Measurements from ENCODE around the gene IL7R.

The IL7R gene

GRCh38 chr5:35821513-35821912 lies 35.2 kb upstream of the IL7R start:
- DNase-seq (ENCODE audit: insufficient read length, low spot score): no peak
- FAIRE-seq: no peak
- TF ChIP-seq POLR2AphosphoS5 (IDR thresholded peaks at IDR 0.05; ENCODE audit: low read depth, low read length): no peak
- TF ChIP-seq TAF1 (IDR thresholded peaks at IDR 0.05; ENCODE audit: low read depth, low read length): no peak
- TF ChIP-seq POU2F2 (IDR thresholded peaks at IDR 0.05; ENCODE audit: low read depth, low read length): no peak
- TF ChIP-seq POLR2A (IDR thresholded peaks at IDR 0.05; ENCODE audit: low read depth, low read length): no peak
- TF ChIP-seq PAX5 (IDR thresholded peaks at IDR 0.05; ENCODE audit: insufficient read depth, low read length, severe bottlenecking): no peak
- no peak for TF ChIP-seq SPI1 (IDR thresholded peaks at IDR 0.05; ENCODE audit: low read depth, low read length)

GRCh38 chr5:35822511-35822910 lies 34.2 kb upstream of the IL7R start:
- FAIRE-seq: no peak
- TF ChIP-seq SPI1 (IDR thresholded peaks at IDR 0.05; ENCODE audit: low read depth, low read length) (no peak), POLR2A (IDR thresholded peaks at IDR 0.05; ENCODE audit: low read depth, low read length) (no peak), TAF1 (IDR thresholded peaks at IDR 0.05; ENCODE audit: low read depth, low read length) (no peak), PAX5 (IDR thresholded peaks at IDR 0.05; ENCODE audit: insufficient read depth, low read length, severe bottlenecking) (no peak), POU2F2 (IDR thresholded peaks at IDR 0.05; ENCODE audit: low read depth, low read length) (no peak), POLR2AphosphoS5 (IDR thresholded peaks at IDR 0.05; ENCODE audit: low read depth, low read length) (no peak)

GRCh38 chr5:35823347-35824098 lies 33.2 kb upstream of the IL7R start:
- FAIRE-seq (no peak), DNase-seq (ENCODE audit: insufficient read length, low spot score) (no peak)
- TF ChIP-seq POLR2AphosphoS5 (IDR thresholded peaks at IDR 0.05; ENCODE audit: low read depth, low read length): no peak

More at GRCh38 chr5:35822511-35822910, 34.2 kb upstream of the IL7R start:
- DNase-seq (ENCODE audit: insufficient read length, low spot score): no peak

- TF ChIP-seq SPI1 (IDR thresholded peaks at IDR 0.05; ENCODE audit: low read depth, low read length) (no peak), POU2F2 (IDR thresholded peaks at IDR 0.05; ENCODE audit: low read depth, low read length) (no peak), PAX5 (IDR thresholded peaks at IDR 0.05; ENCODE audit: insufficient read depth, low read length, severe bottlenecking) (no peak), TAF1 (IDR thresholded peaks at IDR 0.05; ENCODE audit: low read depth, low read length) (no peak)
- FAIRE-seq (no peak), DNase-seq (ENCODE audit: insufficient read length, low spot score) (no peak)
Measured at GRCh38 chr5:35826056-35826455, 30.6 kb upstream of the IL7R start.

- DNase-seq (ENCODE audit: insufficient read length, low spot score): no peak
- FAIRE-seq: no peak
- TF ChIP-seq POLR2A (IDR thresholded peaks at IDR 0.05; ENCODE audit: low read depth, low read length) (no peak), SPI1 (IDR thresholded peaks at IDR 0.05; ENCODE audit: low read depth, low read length) (no peak), POLR2AphosphoS5 (IDR thresholded peaks at IDR 0.05; ENCODE audit: low read depth, low read length) (no peak)
Measured at GRCh38 chr5:35826554-35826953, 30.1 kb upstream of the IL7R start.

GRCh38 chr5:35828082-35828598 lies 28.6 kb upstream of the IL7R start:
- DNase-seq (ENCODE audit: insufficient read length, low spot score) (no peak), FAIRE-seq (no peak)
- TF ChIP-seq POU2F2 (IDR thresholded peaks at IDR 0.05; ENCODE audit: low read depth, low read length) (no peak), SPI1 (IDR thresholded peaks at IDR 0.05; ENCODE audit: low read depth, low read length) (0 out of 2 replicates have a peak, but pooled peaks have one; percentile 16)

GRCh38 chr5:35830587-35830986 lies 26.1 kb upstream of the IL7R start:
- TF ChIP-seq POU2F2 (IDR thresholded peaks at IDR 0.05; ENCODE audit: low read depth, low read length): no peak
- TF ChIP-seq PAX5 (IDR thresholded peaks at IDR 0.05; ENCODE audit: insufficient read depth, low read length, severe bottlenecking): no peak
- no peak for TF ChIP-seq SPI1 (IDR thresholded peaks at IDR 0.05; ENCODE audit: low read depth, low read length)
- TF ChIP-seq POLR2A (IDR thresholded peaks at IDR 0.05; ENCODE audit: low read depth, low read length): no peak
- TF ChIP-seq POLR2AphosphoS5 (IDR thresholded peaks at IDR 0.05; ENCODE audit: low read depth, low read length): no peak
- TF ChIP-seq TAF1 (IDR thresholded peaks at IDR 0.05; ENCODE audit: low read depth, low read length): no peak
- DNase-seq (ENCODE audit: insufficient read length, low spot score) (no peak), FAIRE-seq (no peak)

- no peak for DNase-seq (ENCODE audit: insufficient read length, low spot score)
- TF ChIP-seq PAX5 (IDR thresholded peaks at IDR 0.05; ENCODE audit: insufficient read depth, low read length, severe bottlenecking) (no peak), TAF1 (IDR thresholded peaks at IDR 0.05; ENCODE audit: low read depth, low read length) (no peak), POLR2A (IDR thresholded peaks at IDR 0.05; ENCODE audit: low read depth, low read length) (no peak), POU2F2 (IDR thresholded peaks at IDR 0.05; ENCODE audit: low read depth, low read length) (no peak), SPI1 (IDR thresholded peaks at IDR 0.05; ENCODE audit: low read depth, low read length) (no peak), POLR2AphosphoS5 (IDR thresholded peaks at IDR 0.05; ENCODE audit: low read depth, low read length) (no peak)
- FAIRE-seq: no peak
Measured at GRCh38 chr5:35832762-35833161, 23.9 kb upstream of the IL7R start.

- no peak for TF ChIP-seq POU2F2 (IDR thresholded peaks at IDR 0.05; ENCODE audit: low read depth, low read length)
- TF ChIP-seq SPI1 (IDR thresholded peaks at IDR 0.05; ENCODE audit: low read depth, low read length): no peak
- TF ChIP-seq POLR2AphosphoS5 (IDR thresholded peaks at IDR 0.05; ENCODE audit: low read depth, low read length): no peak
- TF ChIP-seq POLR2A (IDR thresholded peaks at IDR 0.05; ENCODE audit: low read depth, low read length): no peak
- TF ChIP-seq TAF1 (IDR thresholded peaks at IDR 0.05; ENCODE audit: low read depth, low read length): no peak
- no peak for TF ChIP-seq PAX5 (IDR thresholded peaks at IDR 0.05; ENCODE audit: insufficient read depth, low read length, severe bottlenecking)
- no peak for FAIRE-seq
Measured at GRCh38 chr5:35833224-35833623, 23.5 kb upstream of the IL7R start.

More at GRCh38 chr5:35833224-35833623, 23.5 kb upstream of the IL7R start:
- DNase-seq (ENCODE audit: insufficient read length, low spot score): no peak
